Hair follicle dermal papilla cell (primary cell): Measurements from ENCODE around the gene CPO. TPM values are rescaled to one million over a fixed set of nuclear protein-coding genes. Genes with fewer than 3 reads are reported as not detected.

ENCODE experiments used
- total RNA-seq: library from RNA; depleted of rRNA; stranded (reverse); fragments of >200 nt; gene quantifications from 2 replicates; pipeline ENCODE4 v1.2.3, GENCODE V29; 2012

CPO gene, protein sequence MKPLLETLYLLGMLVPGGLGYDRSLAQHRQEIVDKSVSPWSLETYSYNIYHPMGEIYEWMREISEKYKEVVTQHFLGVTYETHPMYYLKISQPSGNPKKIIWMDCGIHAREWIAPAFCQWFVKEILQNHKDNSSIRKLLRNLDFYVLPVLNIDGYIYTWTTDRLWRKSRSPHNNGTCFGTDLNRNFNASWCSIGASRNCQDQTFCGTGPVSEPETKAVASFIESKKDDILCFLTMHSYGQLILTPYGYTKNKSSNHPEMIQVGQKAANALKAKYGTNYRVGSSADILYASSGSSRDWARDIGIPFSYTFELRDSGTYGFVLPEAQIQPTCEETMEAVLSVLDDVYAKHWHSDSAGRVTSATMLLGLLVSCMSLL
- not detected in 2 replicates for total RNA-seq

GRCh38 chr2:206939340-206939739 lies at the start of gene CPO:
TSS of gene CPO (plus strand) at chr2:206939518. CDS start at chr2:206939600, 82 bp downstream.

Other genes with a start within 250 kb of the CPO start
- not detected in 2 replicates for gene DYTN, start 221.1 kb upstream of the CPO start, total RNA-seq
- gene MDH1B, start 174.2 kb upstream of the CPO start, total RNA-seq: 1.2 and 1.8 TPM in 2 replicates
- 39.8 and 41.5 TPM in 2 replicates for gene FASTKD2, start 173.9 kb upstream of the CPO start, total RNA-seq
- gene KLF7, start 226.4 kb downstream of the CPO start, total RNA-seq: 41.7 and 45.8 TPM in 2 replicates